GM21381 (cell line): ENCODE results near the gene PLEKHG3.

Source experiments
- ATAC-seq: cut with Tn5 transposase; IDR thresholded peaks from one replicate; pipeline ENCODE4 v1.9.1; 2021; ENCODE audit warnings: mild to moderate bottlenecking, moderate library complexity; ENCODE audit not compliant: unreplicated experiment

Gene PLEKHG3

DNA sequence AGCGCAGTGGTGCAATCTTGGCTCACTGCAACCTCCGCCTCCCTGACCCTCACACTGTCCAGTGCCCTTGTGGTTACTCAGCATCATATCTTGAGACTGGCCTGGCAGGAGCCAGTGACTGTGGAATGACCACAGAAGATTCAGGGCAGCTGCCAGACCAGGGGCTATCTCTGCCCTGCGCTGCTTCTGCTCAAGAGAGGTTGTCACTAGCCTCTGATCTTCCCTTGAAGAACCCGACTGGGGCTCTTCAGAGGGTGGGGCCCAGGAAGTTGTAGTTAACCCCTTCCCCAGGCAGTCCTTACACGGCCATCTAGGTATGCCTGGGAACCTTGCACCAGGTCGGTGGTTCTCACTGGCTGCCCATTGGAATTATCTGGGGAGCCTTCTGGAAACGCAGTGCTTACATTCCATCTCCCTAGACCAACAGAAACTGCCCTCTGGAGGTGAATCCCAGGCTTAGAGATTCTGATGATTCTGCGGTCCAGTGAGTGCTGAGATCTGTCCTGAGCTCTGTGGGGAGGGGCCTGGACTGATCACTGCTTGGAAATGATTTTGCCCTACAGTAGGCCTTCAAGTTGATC lies 41.4 kb downstream of the PLEKHG3 start:
- ATAC-seq: no peak

DNA sequence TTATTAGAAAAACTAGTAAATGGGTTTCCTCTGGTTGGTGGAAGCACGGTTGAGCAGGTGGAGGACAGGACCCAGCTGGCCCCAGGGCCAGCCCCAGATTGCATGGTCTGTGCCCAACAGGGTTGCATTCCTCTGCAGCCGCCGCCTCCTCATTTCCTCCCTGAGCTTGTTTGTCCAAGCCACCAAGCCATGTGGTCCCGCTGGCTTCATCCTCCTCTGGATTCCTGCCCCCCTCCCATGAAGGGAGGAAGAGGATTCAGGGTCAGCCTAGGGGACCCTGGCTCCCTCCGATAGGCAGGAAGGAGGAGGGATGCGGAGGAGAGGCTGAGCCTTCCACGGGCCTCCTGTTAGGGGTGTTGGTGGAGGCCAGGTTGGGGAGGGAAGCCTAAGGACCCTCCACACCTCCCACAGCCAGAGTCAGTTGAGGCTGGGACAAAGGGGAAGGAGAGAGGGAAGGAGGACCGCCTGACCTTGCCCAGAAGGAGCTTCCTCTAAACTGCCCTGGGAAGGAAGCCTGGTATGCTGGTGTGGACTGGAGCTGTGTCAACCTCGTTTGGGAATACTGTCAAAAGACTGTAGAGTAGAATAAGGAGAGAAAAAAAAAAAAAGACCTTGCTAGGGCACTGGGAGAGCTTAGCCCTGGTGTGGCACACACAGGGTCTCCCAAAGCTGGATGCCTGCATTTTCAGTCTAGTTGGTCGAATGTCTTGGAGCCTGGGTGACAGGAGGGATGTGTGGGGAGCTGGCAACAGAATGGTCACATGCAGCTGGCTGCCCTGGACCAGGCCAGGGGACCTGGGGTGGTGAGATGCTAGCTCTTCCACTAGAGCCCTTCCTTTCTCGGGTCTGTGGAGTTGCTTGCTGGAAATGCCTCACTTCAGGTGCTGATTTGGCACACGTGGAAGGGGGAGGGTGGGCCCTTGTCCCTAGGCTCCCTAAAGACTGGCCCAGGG lies 42.4 kb downstream of the PLEKHG3 start:
- no peak for ATAC-seq

DNA sequence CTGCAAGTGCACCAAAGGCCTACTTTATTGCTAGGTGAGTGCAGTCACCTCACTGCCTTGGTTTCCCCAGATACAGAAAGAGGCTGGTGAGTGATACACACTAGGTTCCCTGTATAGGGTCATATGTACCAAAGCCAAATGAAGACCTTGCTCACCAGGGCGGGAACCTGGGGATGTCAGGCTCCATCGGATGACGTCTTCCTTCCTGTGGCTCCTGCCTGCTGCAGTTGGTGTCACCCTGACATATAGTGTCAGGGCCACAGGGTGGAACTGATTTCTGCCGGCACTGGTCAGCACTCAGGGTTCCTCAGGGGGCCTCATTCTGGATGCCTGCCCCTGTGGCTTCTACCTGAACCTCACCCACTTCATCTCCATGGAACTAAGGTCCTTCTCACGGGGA lies 43.1 kb downstream of the PLEKHG3 start:
- ATAC-seq: no peak

GRCh38 chr14:64748521-64748920 lies 44.3 kb downstream of the PLEKHG3 start:
- no peak for ATAC-seq

DNA sequence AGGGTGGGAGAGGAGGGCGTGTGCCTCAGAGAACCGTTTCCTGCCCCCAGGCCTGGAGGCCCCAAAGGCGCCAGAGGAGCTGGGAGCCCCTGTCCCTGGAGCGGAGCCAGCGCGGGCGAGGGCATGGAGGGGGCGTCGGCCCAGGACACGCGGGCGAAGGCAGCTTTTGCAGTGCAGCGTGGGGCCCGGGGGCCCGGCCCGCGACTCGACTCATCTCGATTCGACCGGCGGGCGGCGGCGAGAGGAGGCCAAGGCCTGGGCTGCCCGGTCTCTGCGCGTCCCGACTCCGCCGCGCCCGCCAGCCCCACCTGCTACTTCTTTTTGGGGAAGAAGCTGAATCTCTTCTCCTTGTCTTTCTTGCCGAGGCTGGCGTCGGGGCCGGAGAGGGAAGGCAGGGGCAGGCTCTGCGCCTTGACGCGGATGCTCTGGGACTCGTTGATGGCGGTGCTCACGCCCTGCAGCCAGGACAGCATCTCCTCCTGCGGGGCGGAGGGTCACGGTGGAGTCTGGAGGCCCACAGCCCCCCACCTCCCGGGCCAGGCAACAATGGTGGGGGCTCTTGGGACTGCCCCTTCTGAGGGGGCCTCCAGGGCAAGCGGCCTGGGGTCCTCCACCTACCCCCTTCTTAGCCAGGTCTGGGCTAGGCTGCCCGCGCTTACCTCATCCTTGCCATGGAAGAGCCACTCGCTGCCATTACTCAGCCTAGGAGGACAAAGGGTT lies 44.9 kb downstream of the PLEKHG3 start:
- no peak for ATAC-seq

GRCh38 chr14:64752909-64753308 lies 48.7 kb downstream of the PLEKHG3 start:
- ATAC-seq: no peak

DNA sequence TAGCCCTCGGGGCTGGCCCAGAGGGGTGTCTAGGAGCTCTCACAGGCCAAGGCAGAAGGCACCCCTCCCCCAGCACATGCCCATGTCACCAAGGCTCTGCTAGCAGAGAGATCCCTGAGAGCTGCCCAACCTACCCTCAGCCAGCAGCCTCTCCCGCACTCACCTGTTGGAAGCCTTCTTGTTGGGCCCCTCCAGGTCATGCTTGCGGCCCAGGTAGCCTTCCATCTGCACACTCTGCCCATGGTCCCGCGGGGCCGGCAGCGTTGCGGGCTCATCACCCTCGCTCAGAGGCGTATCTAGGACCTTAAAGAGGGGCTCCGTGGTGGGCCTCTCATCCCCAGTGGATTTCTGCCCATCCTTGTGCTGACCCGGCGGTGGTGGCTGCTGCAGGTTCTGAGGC lies 49.1 kb downstream of the PLEKHG3 start:
- no peak for ATAC-seq

GRCh38 chr14:64753999-64754398 lies 49.8 kb downstream of the PLEKHG3 start:
- no peak for ATAC-seq

- no peak for ATAC-seq
These were observed 50.5 kb downstream of the PLEKHG3 start for GRCh38 chr14:64754685-64755084.

GRCh38 chr14:64755781-64756221 lies 51.6 kb downstream of the PLEKHG3 start:
- ATAC-seq: no peak

GRCh38 chr14:64756712-64757111 lies 52.5 kb downstream of the PLEKHG3 start:
- no peak for ATAC-seq

- ATAC-seq: no peak
These were observed 53.4 kb downstream of the PLEKHG3 start for GRCh38 chr14:64757601-64758000.

DNA sequence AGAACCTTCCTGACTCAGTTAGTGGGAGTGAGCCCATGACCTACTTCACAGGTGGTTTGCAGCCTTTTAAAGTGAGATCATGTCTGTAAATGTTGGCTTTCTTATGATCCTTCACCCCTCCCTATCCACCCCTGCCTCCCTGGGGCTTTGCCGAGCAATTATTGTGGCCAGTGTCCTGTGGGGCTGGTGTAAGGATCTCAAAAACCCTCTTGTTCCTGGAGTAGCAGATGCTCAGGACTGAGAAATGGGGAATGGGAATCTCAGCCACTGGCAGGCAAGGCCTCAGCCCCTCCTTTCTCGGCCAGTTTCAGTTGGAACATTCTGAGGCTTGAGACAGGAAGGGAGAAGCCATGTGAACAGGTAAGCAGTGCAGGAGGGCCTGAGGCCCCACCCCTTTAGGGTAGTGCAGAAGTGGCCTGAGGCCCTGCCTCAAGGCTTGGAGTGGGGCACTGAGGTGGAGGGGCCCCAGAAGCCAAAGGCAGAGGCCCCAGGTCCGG lies 53.8 kb downstream of the PLEKHG3 start:
- no peak for ATAC-seq

DNA sequence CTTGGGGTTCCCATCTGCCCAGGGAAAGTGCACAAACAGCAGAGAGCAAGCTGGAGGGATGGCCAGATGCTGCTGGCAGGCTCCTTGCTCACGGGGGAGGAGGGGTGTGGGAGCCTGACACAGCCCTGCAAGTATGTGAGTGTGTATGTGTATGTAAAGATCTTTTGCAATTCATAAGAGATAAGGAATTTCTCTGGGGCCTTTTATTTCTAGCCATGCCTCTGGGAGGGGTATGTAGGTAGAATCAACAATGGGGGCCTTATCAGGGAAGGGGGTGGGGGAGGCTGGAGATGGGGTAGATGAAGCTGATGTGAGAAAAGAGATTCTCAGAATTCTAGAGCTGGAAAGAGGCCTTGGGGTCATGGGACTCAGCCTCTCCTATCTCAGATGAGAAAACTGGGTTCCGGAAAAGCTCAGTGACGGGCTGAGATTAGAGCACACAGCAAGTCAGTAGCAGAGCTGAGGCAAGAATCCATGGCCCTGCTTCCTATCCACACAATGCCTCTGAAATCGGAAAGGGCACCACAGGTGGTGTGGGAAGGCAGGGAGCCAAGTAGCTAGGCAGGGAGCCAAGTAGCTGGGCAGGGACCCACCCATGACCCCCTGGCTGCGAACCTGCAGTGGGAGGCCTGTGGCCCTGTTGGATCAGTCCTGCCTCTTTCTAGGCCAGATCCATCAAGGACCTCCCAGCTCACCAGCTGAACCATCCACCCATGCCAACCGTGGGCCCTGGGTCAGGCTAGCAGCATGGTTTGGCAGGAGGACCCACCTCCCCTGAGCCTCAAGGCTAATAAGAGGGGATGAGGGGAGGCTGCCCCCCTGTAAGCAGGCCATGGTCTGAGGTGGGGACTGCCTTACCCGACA lies 54.7 kb downstream of the PLEKHG3 start:
- no peak for ATAC-seq

- no peak for ATAC-seq
These were observed 55.3 kb downstream of the PLEKHG3 start for GRCh38 chr14:64759555-64759938.

GRCh38 chr14:64760146-64760755 lies 56.0 kb downstream of the PLEKHG3 start:
- no peak for ATAC-seq

DNA sequence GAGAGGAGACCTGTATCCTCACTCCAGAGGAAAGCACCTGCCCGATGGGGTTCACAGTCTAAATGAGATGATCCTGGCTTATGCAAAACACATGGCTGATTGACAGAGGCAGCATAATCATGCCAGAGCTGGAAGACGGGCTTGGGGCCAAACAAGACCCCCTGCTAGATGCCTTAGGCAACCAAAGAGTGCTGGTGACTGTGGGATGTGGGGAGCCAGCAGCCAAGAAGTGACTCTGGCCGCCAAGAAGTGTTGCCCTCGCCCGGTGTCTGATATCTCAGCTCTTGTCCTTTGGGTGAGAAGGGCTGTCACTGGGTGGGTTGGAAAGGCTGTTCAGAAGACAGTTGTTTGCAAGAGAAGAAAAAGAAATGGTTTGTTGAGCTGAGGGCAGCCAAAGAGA lies 56.7 kb downstream of the PLEKHG3 start:
- ATAC-seq: no peak

DNA sequence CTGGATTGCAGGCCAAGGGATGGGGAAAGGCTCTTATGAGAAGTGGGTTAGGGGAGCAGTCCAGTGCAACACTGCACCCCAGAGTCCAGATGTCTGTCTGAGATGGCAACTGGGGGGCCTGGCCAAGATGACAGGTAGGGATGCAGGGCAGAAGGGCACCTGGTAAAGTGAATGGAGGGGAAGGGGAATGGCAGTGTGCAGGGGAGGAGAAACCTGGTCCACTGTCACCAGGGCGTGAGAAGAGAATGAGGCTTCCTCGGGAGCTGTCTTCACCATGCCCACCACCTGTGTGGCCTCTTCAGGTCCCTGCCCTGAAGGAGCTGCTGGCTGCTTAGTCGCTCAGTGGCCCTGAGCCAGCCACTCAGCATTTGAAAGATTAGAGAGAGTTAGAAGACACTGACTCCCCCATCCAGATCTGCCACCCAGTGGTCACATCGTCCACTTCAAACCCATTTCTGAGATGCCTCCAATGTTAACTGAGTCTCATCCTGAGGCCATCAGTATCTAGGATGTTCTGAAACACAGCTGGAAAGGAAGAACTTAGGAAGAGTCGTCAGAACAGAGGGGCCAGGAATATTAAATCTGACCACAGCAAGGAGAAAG lies 57.3 kb downstream of the PLEKHG3 start:
- no peak for ATAC-seq
